Endothelial cell of umbilical vein (primary cell): ENCODE measurements around the gene PRSS58.

Source experiments
- JUN ChIP-seq: IDR thresholded peaks from 2 replicates; pipeline ENCODE4 v1.6.1; 2011; ENCODE audit warnings: borderline replicate concordance, low read depth; ENCODE audit not compliant: insufficient read length, insufficient read depth
- MYC ChIP-seq: IDR thresholded peaks from one replicate; pipeline ENCODE4 v1.6.1; 2011; ENCODE audit warnings: mild to moderate bottlenecking, low read depth, low read length
- POLR2A ChIP-seq: IDR thresholded peaks from 2 replicates; pipeline ENCODE4 v1.6.1; 2012; ENCODE audit warnings: low read depth, mild to moderate bottlenecking, control low read depth, low read length
- TF ChIP-seq, protein P1 (sequence below), 2 donors: IDR thresholded peaks; 1 replicate in 1 of 2; 2 replicates in 1 of 2; pipeline ENCODE4 v1.5.1; 2011; ENCODE audit warnings: low read length in 2 of 2, mild to moderate bottlenecking in 2 of 2, moderate library complexity in 2 of 2, control low read depth in 1 of 2, inconsistent platforms in 1 of 2, low read depth in 1 of 2; ENCODE audit not compliant: insufficient read depth in 1 of 2; ENCODE audit errors: extremely low read depth in 1 of 2

- TF ChIP-seq POLR2A (no peak), JUN (no peak), MYC (no peak)
- TF ChIP-seq, protein P1, sequence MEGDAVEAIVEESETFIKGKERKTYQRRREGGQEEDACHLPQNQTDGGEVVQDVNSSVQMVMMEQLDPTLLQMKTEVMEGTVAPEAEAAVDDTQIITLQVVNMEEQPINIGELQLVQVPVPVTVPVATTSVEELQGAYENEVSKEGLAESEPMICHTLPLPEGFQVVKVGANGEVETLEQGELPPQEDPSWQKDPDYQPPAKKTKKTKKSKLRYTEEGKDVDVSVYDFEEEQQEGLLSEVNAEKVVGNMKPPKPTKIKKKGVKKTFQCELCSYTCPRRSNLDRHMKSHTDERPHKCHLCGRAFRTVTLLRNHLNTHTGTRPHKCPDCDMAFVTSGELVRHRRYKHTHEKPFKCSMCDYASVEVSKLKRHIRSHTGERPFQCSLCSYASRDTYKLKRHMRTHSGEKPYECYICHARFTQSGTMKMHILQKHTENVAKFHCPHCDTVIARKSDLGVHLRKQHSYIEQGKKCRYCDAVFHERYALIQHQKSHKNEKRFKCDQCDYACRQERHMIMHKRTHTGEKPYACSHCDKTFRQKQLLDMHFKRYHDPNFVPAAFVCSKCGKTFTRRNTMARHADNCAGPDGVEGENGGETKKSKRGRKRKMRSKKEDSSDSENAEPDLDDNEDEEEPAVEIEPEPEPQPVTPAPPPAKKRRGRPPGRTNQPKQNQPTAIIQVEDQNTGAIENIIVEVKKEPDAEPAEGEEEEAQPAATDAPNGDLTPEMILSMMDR (IDR thresholded peaks at IDR 0.05; ENCODE audit: extremely low read depth in 1 of 2, insufficient read depth in 1 of 2, low read depth in 1 of 2, low read length in 2 of 2) = no peak
These were observed 14.0 kb downstream of the PRSS58 start for GRCh38 chr7:142243823-142244222.
